G401 (cell line): ENCODE results near the gene GNGT1. TPM values are rescaled to one million over a fixed set of nuclear protein-coding genes. Genes with fewer than 3 reads are reported as not detected.

Experiments
- DNase-seq: peaks from one replicate; pipeline ENCODE4 v3.0.0-alpha.2; 2015; ENCODE audit warnings: low spot score
- in situ Hi-C: cut with HindIII; loops from 2 replicates; pipeline ENCODE4 v1.10.0; 2016; ENCODE audit warnings: low sequenced_read_pairs, mixed read lengths
- total RNA-seq: library from RNA; depleted of rRNA; stranded (reverse); fragments of >200 nt; shearing (Covaris generic); gene quantifications from 2 replicates; pipeline ENCODE4 v1.2.3, GENCODE V29; 2014; rRNA removed

GNGT1 gene
- total RNA-seq, result not detected in 2 replicates

GRCh38 chr7:93906267-93906666, at the start of gene GNGT1:
TSS of gene GNGT1 (plus strand) at chr7:93906567. CDS start at chr7:93906747, 180 bp downstream.
- in situ Hi-C loops, result no loop called here

GRCh38 chr7:93858857-93859256, 47.5 kb upstream of the GNGT1 start:
- in situ Hi-C loops, result no loop called here
- DNase-seq, result no peak

More at GRCh38 chr7:93906267-93906666, at the start of gene GNGT1:
- no peak for DNase-seq

GRCh38 chr7:93860261-93860660, 46.1 kb upstream of the GNGT1 start:
- no peak for DNase-seq
- in situ Hi-C loops, result no loop called here

GRCh38 chr7:93861325-93861949, 44.9 kb upstream of the GNGT1 start:
- no peak for DNase-seq
- in situ Hi-C loops, result no loop called here

GRCh38 chr7:93862651-93863050, 43.7 kb upstream of the GNGT1 start:
- no peak for DNase-seq
- in situ Hi-C loops, result no loop called here

- in situ Hi-C loops, result no loop called here
- no peak for DNase-seq
Measured at GRCh38 chr7:93866886-93867285, 39.5 kb upstream of the GNGT1 start.

- in situ Hi-C loops, result no loop called here
- no peak for DNase-seq
Measured at GRCh38 chr7:93873998-93874574, 32.3 kb upstream of the GNGT1 start.

- no peak for DNase-seq
- in situ Hi-C loops, result no loop called here
Measured at GRCh38 chr7:93877742-93878141, 28.6 kb upstream of the GNGT1 start.

GRCh38 chr7:93879356-93879755, 27.0 kb upstream of the GNGT1 start:
- DNase-seq, result no peak
- in situ Hi-C loops, result no loop called here

- in situ Hi-C loops, result no loop called here
- DNase-seq, result no peak
Measured at GRCh38 chr7:93882468-93882867, 23.9 kb upstream of the GNGT1 start.

- DNase-seq, result no peak
- in situ Hi-C loops, result no loop called here
Measured at GRCh38 chr7:93883078-93883916, 23.1 kb upstream of the GNGT1 start.

GRCh38 chr7:93883917-93884345, 22.4 kb upstream of the GNGT1 start:
- no peak for DNase-seq
- in situ Hi-C loops, result no loop called here

- in situ Hi-C loops, result no loop called here
- no peak for DNase-seq
Measured at GRCh38 chr7:93884541-93884940, 21.8 kb upstream of the GNGT1 start.

- in situ Hi-C loops, result no loop called here
- no peak for DNase-seq
Measured at GRCh38 chr7:93889261-93889660, 17.1 kb upstream of the GNGT1 start.

GRCh38 chr7:93890041-93890463, 16.3 kb upstream of the GNGT1 start:
- DNase-seq, result no peak
- in situ Hi-C loops, result no loop called here

GRCh38 chr7:93890464-93891068, 15.8 kb upstream of the GNGT1 start, which contains the start of gene TFPI2:
TSS of gene TFPI2 (minus strand) at chr7:93890753. CDS start at chr7:93890678, 75 bp downstream.
- DNase-seq, result no peak
- in situ Hi-C loops, result no loop called here

- no peak for DNase-seq
- in situ Hi-C loops, result no loop called here
Measured at GRCh38 chr7:93894426-93894825, 11.9 kb upstream of the GNGT1 start.

GRCh38 chr7:93894966-93895640, 11.3 kb upstream of the GNGT1 start:
- DNase-seq, result no peak
- in situ Hi-C loops, result no loop called here
